GM19452 (cell line): ENCODE results near the gene PGGHG.
A peak's percentile ranks its signal among the peaks of the same experiment; 100 is the strongest.
"Not testable (repeated sequence)": the region's sequence is repeated elsewhere in the genome, so short reads cannot be mapped to it uniquely, and the experiment has no call there.

Experiments used
- ATAC-seq: cut with Tn5 transposase; IDR thresholded peaks from one replicate; pipeline ENCODE4 v1.9.1; 2021; ENCODE audit not compliant: unreplicated experiment

PGGHG gene

DNA sequence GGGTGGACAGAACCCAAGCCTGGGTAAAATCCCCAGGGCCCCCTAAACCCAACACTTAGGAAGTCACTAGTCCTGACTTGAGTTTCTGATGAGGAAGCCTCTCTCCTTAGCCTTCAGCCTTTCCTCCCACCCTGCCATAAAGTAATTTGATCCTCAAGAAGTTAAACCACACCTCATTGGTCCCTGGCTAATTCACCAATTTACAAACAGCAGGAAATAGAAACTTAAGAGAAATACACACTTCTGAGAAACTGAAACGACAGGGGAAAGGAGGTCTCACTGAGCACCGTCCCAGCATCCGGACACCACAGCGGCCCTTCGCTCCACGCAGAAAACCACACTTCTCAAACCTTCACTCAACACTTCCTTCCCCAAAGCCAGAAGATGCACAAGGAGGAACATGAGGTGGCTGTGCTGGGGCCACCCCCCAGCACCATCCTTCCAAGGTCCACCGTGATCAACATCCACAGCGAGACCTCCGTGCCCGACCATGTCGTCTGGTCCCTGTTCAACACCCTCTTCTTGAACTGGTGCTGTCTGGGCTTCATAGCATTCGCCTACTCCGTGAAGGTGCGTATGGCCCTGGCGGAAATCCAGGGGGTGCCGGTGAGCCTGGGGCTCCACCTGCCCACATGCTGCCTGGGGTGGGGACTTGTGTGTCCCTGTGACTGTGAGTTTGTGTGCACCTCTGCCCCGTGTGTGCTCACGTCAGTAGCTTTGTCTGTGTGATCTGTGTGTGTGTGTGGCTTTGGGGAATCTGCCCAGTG, 25.0 kb downstream of the PGGHG start, which contains the start of gene IFITM1:
TSS of gene IFITM1 (plus strand) at position 254 of the 767 bp plus-strand sequence. CDS start at position 385, 131 bp downstream.
- ATAC-seq = peak; percentile 31

DNA sequence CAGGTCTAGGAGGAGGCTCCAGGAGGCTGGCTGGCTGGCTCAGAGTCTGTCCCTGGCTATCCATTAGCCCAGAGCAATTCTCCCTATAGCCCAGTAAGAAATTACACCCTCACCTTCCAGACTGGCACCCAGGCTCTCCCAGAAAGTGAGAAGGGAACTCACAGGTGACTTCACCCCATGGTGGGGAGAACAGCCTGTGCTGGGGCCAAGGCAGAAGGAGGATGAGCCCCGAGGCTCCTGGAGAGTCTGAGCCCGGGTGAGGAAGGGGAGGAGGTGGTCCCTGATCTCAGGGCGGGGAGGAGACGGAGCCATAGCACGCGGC, 25.6 kb downstream of the PGGHG start:
- not testable (repeated sequence) for ATAC-seq

- ATAC-seq = no peak
Measured at GRCh38 chr11:315051-315481, 26.1 kb downstream of the PGGHG start.

- ATAC-seq = no peak
Measured at GRCh38 chr11:315516-315994, 26.6 kb downstream of the PGGHG start.

DNA sequence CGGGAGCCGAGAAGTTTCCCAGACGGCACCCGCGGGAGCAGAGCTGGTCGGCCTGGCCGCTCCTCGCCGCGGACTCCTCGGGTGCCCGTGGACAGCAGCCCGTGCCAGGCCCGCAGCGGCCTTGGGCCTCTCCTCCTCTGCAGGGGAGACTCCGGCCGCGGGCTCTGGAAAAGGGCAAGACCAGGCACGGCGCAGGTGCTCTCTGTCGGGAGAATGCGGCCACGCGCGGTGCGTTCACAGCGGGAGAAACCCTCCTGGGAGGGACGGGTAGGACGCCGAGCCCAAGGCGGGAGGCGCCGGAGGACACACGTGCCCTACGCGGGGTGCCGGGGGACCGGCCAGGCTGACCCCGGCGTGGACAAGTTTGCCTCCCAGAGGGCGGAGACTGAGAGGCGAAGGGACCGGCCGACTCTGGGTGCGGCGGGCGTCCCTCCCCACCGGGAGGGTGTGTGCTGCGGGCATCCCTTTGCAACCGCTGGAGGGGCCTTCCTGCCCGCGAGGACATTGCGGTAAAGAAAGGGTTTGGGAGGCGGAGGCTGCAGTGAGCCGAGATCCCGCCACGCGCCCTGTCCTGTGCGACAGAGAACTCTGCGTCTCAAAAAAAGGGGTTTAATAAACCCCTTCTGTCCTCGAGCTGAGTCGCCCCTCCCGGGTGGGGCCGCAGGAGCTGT, 27.2 kb downstream of the PGGHG start:
- ATAC-seq = no peak

- ATAC-seq = no peak
Measured at GRCh38 chr11:316891-317301, 28.0 kb downstream of the PGGHG start.

DNA sequence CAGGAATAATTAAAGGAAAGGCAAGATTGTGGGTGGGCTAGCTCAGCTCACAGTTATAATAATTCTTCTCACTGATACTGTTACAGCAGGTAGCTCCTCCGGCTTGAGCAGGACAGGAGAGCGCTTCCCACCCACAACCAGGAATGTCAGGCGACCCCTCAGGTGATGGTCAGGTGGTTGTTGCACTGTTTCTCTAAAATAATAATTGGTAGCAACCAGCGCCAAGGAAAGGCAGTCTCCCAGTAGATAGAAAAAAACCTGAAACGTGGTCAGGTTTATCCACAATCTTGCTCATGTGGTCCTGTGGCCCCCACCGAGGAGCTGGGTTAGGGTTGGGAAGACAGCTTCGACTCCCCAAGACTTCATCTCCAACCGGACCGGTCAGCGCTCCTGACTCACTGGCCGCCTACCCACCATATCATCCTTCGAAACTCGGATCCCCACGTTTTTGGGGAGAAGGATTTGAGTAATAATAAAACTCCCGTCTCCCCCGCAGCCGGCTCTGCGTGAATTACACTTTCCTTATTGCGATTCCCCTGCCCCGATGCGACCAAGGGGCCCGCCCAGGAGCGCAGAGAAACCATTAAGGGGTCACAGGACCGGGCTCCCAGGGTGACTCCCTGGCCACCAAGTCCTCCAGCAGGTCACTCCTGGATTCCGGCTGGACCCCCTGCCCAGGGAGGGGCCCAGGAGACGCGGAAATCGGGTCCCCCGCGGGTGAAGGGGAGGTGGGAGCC, 28.9 kb downstream of the PGGHG start:
- ATAC-seq = not testable (repeated sequence)

DNA sequence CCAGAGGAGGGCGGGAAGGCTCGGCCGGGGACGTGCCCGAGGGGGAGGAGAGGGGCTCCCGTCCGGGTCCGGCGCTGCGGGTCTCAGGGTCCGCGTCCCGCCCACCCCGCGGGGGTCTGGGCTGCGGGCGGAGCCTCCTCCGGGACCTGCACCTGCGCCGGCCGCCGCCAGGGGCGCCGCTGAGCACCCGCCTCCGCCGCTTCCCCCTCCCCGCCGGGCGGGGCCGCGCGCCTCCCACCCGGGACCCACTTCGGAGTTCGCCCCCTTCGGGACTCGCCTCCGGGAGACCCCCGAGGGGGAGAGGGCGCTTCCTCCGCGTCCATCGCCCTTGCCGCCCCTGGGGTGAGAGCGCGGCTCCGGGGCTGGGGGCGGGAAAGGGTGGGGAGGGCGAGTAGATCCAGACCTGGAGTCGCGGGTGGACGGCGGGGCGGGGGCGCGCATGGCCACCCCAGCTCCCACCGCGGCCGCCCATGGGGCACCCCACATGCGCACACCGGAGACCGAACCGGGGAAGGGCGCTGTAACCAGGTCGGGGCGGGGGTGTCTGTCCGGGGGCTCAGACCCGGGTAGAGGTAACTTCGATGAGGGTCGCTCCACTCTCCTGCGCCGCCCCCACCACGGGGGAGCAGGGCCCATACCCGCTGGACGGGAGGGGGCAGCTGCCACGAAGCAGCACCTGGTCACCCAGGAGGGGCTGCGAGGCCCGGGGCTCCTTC, 29.6 kb downstream of the PGGHG start:
- not testable (repeated sequence) for ATAC-seq

- not testable (repeated sequence) for ATAC-seq
Measured at GRCh38 chr11:319121-319887, 30.4 kb downstream of the PGGHG start.

DNA sequence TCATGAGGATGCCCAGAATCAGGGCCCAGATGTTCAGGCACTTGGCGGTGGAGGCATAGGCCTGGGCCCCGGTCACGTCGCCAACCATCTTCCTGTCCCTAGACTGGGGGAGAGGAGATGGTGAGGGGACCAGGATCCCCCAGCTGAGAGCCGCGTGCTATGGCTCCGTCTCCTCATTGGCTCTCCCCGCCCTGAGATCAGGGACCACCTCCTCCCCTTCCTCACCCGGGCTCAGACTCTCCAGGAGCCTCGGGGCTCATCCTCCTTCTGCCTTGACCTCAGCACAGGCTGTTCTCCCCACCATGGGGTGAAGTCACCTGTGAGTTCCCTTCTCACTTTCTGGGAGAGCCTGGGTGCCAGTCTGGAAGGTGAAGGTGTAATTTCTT, 31.0 kb downstream of the PGGHG start:
- not testable (repeated sequence) for ATAC-seq

DNA sequence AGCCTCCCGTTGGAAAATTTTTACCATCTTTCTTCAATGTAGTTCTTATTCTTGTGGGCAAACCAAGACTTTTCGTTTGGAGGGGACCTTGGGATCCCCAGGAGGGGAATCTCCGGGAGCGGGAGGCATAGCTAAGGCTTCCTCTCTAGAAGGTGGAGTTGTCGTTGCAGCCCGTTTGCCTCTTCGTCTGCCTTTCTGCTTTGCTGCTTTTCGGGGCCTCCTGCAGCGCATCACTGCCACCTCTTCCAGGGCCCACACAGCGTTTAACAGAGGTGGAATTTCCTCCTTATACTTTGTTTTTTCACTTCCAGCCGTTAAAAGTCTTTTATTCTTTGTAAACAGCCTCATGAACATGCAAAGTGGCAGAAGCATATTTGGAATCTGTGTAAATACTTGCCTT, 35.2 kb downstream of the PGGHG start:
- ATAC-seq = no peak

DNA sequence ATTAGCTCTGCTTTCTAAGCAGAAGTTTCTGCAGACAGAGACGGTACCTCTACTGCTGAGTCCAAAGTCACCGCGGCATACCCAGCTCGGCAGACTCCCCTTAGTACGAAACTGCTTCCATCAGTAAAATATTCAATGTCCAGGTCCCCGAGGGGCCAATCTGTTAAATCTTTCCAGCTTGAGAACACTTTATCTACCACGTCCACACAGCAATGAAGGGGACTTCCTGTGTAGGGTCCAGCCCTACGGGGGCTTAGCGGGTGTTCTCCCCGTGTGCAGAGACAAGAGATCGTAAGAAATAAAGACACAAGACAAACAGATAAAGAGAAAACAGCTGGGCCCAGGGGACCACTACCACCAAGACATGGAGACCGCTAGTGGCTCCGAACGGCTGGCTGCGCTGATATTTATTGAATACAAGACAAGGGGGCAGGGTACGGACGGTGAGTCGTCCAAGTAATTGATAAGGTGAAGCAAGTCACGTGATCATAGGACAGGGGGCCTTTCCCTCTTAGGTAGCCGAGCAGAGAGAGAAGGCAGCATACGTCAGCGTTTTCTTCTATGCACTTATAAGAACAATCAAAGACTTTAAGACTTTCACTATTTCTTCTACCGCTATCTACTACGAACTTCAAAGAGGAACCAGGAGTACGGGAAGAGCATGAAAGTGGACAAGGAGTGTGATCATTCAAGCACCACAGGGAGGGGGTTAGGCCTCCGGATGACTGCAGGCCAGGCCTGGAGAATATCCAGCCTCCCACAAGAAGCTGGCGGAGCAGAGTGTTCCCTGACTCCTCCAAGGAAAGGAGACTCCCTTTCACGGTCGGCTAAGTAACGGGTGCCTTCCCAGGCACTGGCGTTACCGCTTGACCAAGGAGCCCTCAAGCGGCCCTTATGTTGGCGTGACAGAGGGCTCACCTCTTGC, 35.9 kb downstream of the PGGHG start:
- not testable (repeated sequence) for ATAC-seq

- no peak for ATAC-seq
Measured at GRCh38 chr11:325796-326591, 37.1 kb downstream of the PGGHG start.

DNA sequence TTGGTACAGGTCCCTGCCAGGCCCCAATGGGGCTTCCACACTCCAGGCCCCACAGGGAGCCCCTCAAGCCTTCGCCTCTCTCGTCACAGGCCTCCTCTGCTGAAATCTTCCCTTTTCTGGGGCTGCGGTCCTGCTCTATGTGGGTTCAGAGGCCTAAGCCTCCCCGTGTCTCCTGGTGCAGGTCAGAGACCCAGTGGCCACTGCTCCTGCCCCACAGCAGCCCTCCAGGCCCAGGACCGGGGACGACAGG, 37.6 kb downstream of the PGGHG start:
- no peak for ATAC-seq

GRCh38 chr11:326842-327580, 38.1 kb downstream of the PGGHG start:
- ATAC-seq = peak; percentile 64

- ATAC-seq = no peak
Measured at GRCh38 chr11:327581-327923, 38.6 kb downstream of the PGGHG start.

DNA sequence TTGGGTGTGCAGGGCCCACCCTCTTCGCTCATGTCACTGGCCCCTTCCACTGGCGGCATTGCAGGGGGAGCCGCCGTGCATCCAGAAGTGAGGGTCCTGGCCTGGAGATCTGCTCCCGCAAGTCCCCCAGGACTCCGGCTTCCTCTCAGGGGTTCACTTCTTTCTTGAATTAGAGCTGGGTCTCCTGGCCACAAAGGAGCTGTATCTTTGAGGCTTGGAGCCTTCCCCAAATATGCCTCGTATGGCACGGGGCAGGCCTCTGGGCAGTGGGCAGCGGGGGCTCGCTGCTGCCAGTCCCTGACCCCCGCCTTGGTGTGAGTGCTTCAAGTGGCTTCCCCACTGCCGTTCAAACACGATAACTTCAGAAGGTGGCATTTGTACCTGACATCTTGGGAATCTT, 39.1 kb downstream of the PGGHG start:
- ATAC-seq = no peak

GRCh38 chr11:328516-329100, 39.7 kb downstream of the PGGHG start:
- not testable (repeated sequence) for ATAC-seq
